ENCODE results near the gene HIBADH. TPM values are rescaled to one million over a fixed set of nuclear protein-coding genes. Genes with fewer than 3 reads are reported as not detected.

Gene HIBADH
- total and polyA plus RNA-seq, 9 of the 15 experiments (the other 6 are each of a cell fraction or from before 2014, with no cell fraction given) = 10.7 to 67.8 (median 36.9) TPM

GRCh38 chr7:27652518-27652917 is 10.2 kb downstream of the HIBADH start:
- Histone ChIP-seq H3K9ac (ENCODE audit: insufficient read depth in 1 of 2, low read depth in 2 of 2, low read length in 2 of 2) (no peak overlapping the region), H4K20me1 (replicated peaks; ENCODE audit: control insufficient read depth, insufficient read depth, low read length) (no peaks in the 10 kb centered on the region), H3K9me3 (replicated peaks; ENCODE audit: control insufficient read depth, insufficient read depth, low read depth, low read length) (no peaks in the 10 kb centered on the region), H2AFZ (ENCODE audit: low read depth, low read length) (no peak overlapping the region), H3K27ac (ENCODE audit: extremely low read depth, low read depth, low read length) (no peak overlapping the region), H3K79me2 (ENCODE audit: control insufficient read depth, insufficient read depth, low read length) (peaks cover 3% of the 10 kb centered on the region; the same call in 1 of the 3 replicates), H3K36me3 (ENCODE audit: control insufficient read depth, insufficient read depth, low read length) (peaks cover 35% of the 10 kb centered on the region), H3K4me3 (no peak overlapping the region), H3K4me1 (replicated peaks in 1 of 2; ENCODE audit: control insufficient read depth in 2 of 2, insufficient read depth in 2 of 2, low read length in 2 of 2) (no peaks in the 10 kb centered on the region), H3K27me3 (ENCODE audit: control insufficient read depth in 2 of 2, insufficient read depth in 2 of 2, low read length in 2 of 2) (no peaks in the 10 kb centered on the region), H3K4me2 (ENCODE audit: insufficient read depth, low read length) (no peak overlapping the region), H3K9me1 (ENCODE audit: control insufficient read depth, insufficient read depth, low read length) (no peaks in the 10 kb centered on the region)
- TF ChIP-seq JUNB (CRISPR knock-in tag; conservative IDR thresholded peaks at IDR 0.05) = no peak
- TF ChIP-seq NR0B1 (IDR thresholded peaks at IDR 0.05; ENCODE audit: partially characterized antibody) = no peak
- no peak for TF ChIP-seq PURB (CRISPR knock-in tag; IDR thresholded peaks at IDR 0.05; ENCODE audit: low read depth)
- TF ChIP-seq SPI1 (IDR thresholded peaks at IDR 0.05; ENCODE audit: borderline replicate concordance, low read depth, low read length) = peak; percentile 52; the same call in 1 of the 2 replicates
- no peak for TF ChIP-seq HMG20A (CRISPR knock-in tag; conservative IDR thresholded peaks at IDR 0.05)
- 86% methylated on average over 6 of the region's 6 CpGs for WGBS (ENCODE audit: insufficient coverage, low coverage, missing lambda C conversion rate)
- in situ Hi-C loops (cut with MboI) (no loop called here), intact Hi-C loops (cut with micrococcal nuclease) (no loop called here)
- CTCF ChIA-PET (ENCODE audit: low intra/inter-chr PET ratio) = interaction anchor here (0.6 kb wide), 1 partner anchor 35 kb away, joined by 3 read pairs; no protein-coding TSS in a partner anchor
- POLR2A ChIA-PET = interaction anchor here (0.5 to 1.6 kb wide), 2 partner anchors 10 to 20 kb away, joined by 3 to 4 read pairs; no protein-coding TSS in a partner anchor
- no TSS peak for BruUV-seq (replicated peaks)
- FAIRE-seq (no peak), ATAC-seq (no peak), DNase-seq (ENCODE audit: extremely low read depth in 1 of 4, low spot score in 3 of 4) (no peak)
